OCI-LY1 (cell line): ENCODE data around the gene C1QTNF3.

Experiments
- CTCF ChIP-seq: fragments of 200-600 bp; sonication (generic), shearing (Covaris generic); IDR thresholded peaks from 2 replicates; pipeline ENCODE4 v1.5.1; 2017; ENCODE audit warnings: mild to moderate bottlenecking, antibody characterized with exemption, low read length, moderate library complexity, mixed read lengths
- EZH2 ChIP-seq: fragments of 200-600 bp; sonication (generic), shearing (Covaris generic); IDR thresholded peaks from 2 replicates; pipeline ENCODE4 v1.8.0; 2017; ENCODE audit warnings: borderline replicate concordance, mixed run types, mild to moderate bottlenecking, antibody characterized with exemption, low read length, moderate library complexity, mixed read lengths

GRCh38 chr5:34034534-34035327, 8.3 kb downstream of the C1QTNF3 start:
- TF ChIP-seq CTCF = no peak
- no peak for TF ChIP-seq EZH2
